Pericardium fibroblast (primary cell): Measurements from ENCODE around the gene SPATA31A1. TPM values are rescaled to one million over a fixed set of nuclear protein-coding genes. Genes with fewer than 3 reads are reported as not detected.

ENCODE experiments used
- total RNA-seq: library from RNA; depleted of rRNA; stranded (reverse); fragments of >200 nt; gene quantifications from 2 replicates; pipeline ENCODE4 v1.2.3, GENCODE V29; 2015

Gene SPATA31A1
- not detected in 2 replicates for total RNA-seq

DNA sequence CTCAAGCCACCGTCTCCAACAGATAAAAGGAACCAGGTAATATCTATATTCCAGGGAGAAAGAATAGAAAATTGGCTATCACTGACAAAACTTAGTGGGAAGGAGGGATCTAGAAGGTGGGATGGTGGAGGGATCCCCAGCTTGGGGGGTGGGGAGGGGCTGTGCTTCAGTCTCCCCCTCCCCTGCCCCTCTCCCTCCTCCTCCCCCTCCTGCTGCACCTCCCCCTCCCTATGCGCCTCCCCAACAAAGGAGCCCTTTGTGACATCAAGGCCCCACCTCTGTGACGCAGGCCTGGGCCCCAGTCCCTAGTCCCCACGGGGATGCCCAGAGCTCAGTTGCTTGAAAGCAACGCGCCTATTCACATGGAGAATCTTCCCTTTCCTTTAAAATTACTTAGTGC, at the start of gene SPATA31A1:
SPATA31A1 (plus strand) TSS at position 301 of the 400 bp plus-strand sequence; CDS start at position 363, 62 bp downstream.

Other genes with a start within 250 kb of the SPATA31A1 start
- gene CNTNAP3, start 67.5 kb upstream of the SPATA31A1 start, total RNA-seq = 2.8 and 3.6 TPM in 2 replicates